Activated CD4-positive, alpha-beta T cell treated with anti-CD3 and anti-CD28 coated beads, Interleukin-2, amount 10 ng/mL, durations not matched to agents 7 days and 5 days (primary cell): Measurements from ENCODE around the gene ADAMTS6. TPM values are rescaled to one million over a fixed set of nuclear protein-coding genes. Genes with fewer than 3 reads are reported as not detected.

ENCODE experiments used
- CTCF ChIA-PET: fragments of 350-600 bp; sonication (Branson Sonifier 250); formaldehyde crosslinking; loops from one replicate; lab custom pipeline; 2021; ENCODE audit warnings: antibody characterized with exemption; lab: Charles Lee
- POLR2A ChIA-PET: fragments of 350-600 bp; sonication (Branson Sonifier 250); formaldehyde crosslinking; loops from one replicate; lab custom pipeline; 2021; ENCODE audit warnings: antibody characterized with exemption; lab: Charles Lee
- DNase-seq: peaks from one replicate; pipeline ENCODE4 v3.0.0-alpha.2; 2020
- H3K27ac Mint-ChIP-seq: one replicate; pipeline ENCODE4 v1.8.0; 2021; ENCODE audit warnings: mild to moderate bottlenecking, moderate library complexity, mixed read lengths
- H3K27me3 Mint-ChIP-seq: one replicate; pipeline ENCODE4 v1.8.0; 2021; ENCODE audit warnings: mixed read lengths
- H3K36me3 Mint-ChIP-seq: one replicate; pipeline ENCODE4 v1.8.0; 2021; ENCODE audit warnings: low read depth, mixed read lengths
- H3K4me1 Mint-ChIP-seq: one replicate; pipeline ENCODE4 v1.8.0; 2021; ENCODE audit warnings: mixed read lengths
- H3K4me3 Mint-ChIP-seq: one replicate; pipeline ENCODE4 v1.8.0; 2021; ENCODE audit warnings: mild to moderate bottlenecking, moderate library complexity, mixed read lengths
- H3K9me3 Mint-ChIP-seq: one replicate; pipeline ENCODE4 v1.8.0; 2021; ENCODE audit warnings: mixed read lengths
- total RNA-seq, 2 experiments: library from RNA; stranded (reverse); gene quantifications; one replicate each; pipeline ENCODE4 v1.2.3, GENCODE V29; 2021

Gene ADAMTS6
- total RNA-seq, 2 experiments from 2014 or later: 2.8 to 2.9 TPM

DNA sequence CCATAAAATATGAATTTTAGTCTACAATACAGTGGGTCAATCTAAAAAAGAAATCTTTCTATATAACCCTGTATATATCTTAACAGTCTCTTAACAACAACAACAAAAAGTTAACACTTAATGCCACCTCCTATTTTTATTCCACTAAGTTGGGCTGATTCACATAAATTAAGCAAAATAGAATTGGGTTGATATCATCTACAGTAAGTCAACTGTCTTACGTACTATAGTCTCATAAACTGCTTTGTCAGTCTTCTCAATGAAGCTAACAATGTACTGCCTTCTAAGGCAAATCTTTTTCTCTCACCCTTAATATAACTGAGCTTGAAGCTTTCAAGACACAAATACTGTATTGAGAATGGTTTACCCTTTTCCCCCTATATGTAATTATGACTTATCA is 185.7 kb downstream of the ADAMTS6 start:
- H3K27ac Mint-ChIP-seq: no peak overlapping the region
- no peaks in the 10 kb centered on the region for H3K9me3 Mint-ChIP-seq
- no peaks in the 10 kb centered on the region for H3K27me3 Mint-ChIP-seq
- H3K4me1 Mint-ChIP-seq: no peaks in the 10 kb centered on the region
- POLR2A ChIA-PET: no interaction called here
- no peaks in the 10 kb centered on the region for H3K36me3 Mint-ChIP-seq
- no peak for DNase-seq
- CTCF ChIA-PET: no interaction called here
- no peak overlapping the region for H3K4me3 Mint-ChIP-seq

DNA sequence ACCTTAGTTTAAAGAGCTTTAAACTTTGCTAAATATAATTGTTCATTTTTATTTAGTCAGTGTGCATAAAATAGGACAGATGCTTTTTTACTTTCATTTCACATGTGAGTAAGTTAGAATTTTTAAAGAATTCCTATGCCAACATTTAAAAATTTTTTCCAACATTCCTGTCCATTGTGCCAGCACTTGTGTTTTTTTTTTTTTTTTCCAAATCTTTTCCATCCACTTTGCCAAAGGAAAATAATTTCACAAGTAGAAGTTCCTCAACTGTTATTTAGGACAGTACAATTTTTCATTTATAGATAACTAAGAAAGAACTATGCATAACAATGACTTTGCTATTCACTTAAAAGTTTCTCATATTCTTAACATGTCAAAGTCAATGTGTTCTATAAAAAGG is 189.5 kb downstream of the ADAMTS6 start:
- H3K4me3 Mint-ChIP-seq: no peak overlapping the region
- ChIA-PET CTCF (no interaction called here), POLR2A (no interaction called here)
- no peaks in the 10 kb centered on the region for H3K4me1 Mint-ChIP-seq
- H3K36me3 Mint-ChIP-seq: no peaks in the 10 kb centered on the region
- H3K27ac Mint-ChIP-seq: no peak overlapping the region
- no peaks in the 10 kb centered on the region for H3K9me3 Mint-ChIP-seq
- H3K27me3 Mint-ChIP-seq: no peaks in the 10 kb centered on the region
- DNase-seq: no peak

DNA sequence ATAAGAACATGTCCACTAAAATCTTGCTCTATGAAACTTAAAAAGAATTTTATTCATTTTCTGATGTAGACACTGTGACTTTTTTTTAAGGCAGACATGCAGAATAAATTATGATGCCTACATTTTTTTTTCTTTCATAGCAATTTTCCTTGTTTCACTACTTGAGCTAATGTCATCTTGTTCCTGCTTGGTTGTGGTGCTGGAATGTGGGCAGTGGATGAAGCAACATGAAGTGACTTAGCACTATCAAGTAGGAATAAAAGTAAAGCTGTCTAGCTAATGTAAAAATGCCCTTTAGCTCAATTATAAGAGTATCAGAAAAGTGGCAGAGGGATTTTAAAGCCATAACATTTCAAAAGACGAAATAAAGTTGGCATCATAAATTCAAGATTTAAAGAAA is 191.0 kb downstream of the ADAMTS6 start:
- no peak overlapping the region for H3K27ac Mint-ChIP-seq
- no peak overlapping the region for H3K4me3 Mint-ChIP-seq
- H3K4me1 Mint-ChIP-seq: no peaks in the 10 kb centered on the region
- ChIA-PET POLR2A (no interaction called here), CTCF (no interaction called here)
- no peaks in the 10 kb centered on the region for H3K9me3 Mint-ChIP-seq
- no peak for DNase-seq
- H3K36me3 Mint-ChIP-seq: no peaks in the 10 kb centered on the region
- no peaks in the 10 kb centered on the region for H3K27me3 Mint-ChIP-seq

DNA sequence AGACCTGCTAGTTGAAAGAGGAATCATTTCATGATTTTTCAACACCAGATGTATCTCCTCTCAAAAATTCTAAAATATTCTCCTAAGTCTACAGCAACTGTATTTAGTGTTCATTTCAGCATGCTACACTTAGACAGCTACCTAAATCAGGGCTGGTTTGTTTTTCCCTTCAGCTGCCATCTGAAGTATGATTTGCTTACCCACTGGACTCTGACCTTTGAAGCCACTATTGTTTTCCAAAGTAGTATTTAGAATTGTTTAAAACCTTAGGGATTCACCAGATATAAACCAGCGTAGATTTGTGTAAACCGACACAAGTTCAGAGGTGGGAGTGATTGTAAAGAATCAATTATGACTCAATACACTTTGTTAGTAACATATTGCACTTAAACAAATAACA is 193.1 kb downstream of the ADAMTS6 start:
- ChIA-PET CTCF (no interaction called here), POLR2A (no interaction called here)
- Mint-ChIP-seq H3K27me3 (no peaks in the 10 kb centered on the region), H3K4me1 (no peaks in the 10 kb centered on the region), H3K27ac (no peak overlapping the region), H3K9me3 (no peaks in the 10 kb centered on the region), H3K36me3 (no peaks in the 10 kb centered on the region), H3K4me3 (no peak overlapping the region)
- DNase-seq: no peak

DNA sequence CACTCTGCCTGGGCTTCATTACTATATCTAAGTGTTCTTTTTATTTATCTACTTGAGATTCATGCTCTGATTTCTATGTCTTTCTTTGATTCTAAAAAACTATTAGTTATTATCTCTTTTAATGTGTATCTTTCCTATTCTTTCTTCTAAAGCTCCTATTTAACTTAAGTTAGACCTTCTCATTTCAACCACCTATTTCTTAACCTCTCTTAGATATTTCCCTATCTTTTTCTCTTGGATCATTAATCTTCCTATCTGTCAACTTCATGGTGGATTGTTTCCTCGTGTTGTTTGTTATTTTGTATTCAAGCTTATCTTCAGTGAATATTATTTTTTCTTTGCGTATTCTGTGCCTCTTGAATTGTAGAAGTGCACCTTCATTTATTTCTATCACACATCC is 202.1 kb downstream of the ADAMTS6 start:
- Mint-ChIP-seq H3K4me3 (no peak overlapping the region), H3K9me3 (no peaks in the 10 kb centered on the region), H3K27ac (no peak overlapping the region), H3K4me1 (no peaks in the 10 kb centered on the region), H3K36me3 (no peaks in the 10 kb centered on the region), H3K27me3 (no peaks in the 10 kb centered on the region)
- ChIA-PET POLR2A (no interaction called here), CTCF (no interaction called here)
- DNase-seq: no peak

DNA sequence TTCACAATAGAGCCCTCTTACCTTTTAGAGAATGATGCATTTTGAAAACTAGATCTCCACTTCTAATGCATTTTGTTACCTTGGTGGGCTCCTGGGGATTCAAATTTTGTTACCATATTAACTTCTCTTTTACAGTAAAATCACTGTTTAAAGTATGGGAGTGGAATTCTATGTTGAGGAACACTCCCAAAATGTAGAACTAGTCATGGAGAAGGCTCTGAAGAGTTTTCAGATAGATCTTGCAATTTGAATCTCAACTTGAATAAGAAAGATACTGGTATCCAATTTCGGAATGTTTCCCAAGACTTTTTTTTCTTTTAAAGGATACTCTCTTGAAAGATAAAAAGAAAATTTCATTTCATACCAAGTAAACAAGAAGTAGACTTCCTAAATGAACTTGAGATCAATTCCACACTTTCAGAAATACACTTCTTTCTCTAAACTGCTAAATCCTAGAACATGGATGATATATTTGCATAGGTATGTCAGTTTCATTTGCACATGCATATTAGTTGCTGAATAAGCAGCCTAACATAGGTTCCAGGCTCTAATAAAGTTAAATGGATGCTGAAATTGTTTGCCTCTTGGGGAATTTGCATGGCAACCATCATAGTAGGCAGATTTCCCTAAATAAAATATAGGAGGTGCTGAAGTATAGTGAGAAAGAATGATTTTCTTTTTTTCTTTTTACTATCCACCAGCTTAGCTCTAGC is 205.4 kb downstream of the ADAMTS6 start:
- Mint-ChIP-seq H3K4me1 (no peaks in the 10 kb centered on the region), H3K27me3 (no peaks in the 10 kb centered on the region), H3K36me3 (no peaks in the 10 kb centered on the region), H3K9me3 (no peaks in the 10 kb centered on the region), H3K27ac (no peak overlapping the region), H3K4me3 (no peak overlapping the region)
- CTCF ChIA-PET: no interaction called here
- POLR2A ChIA-PET: no interaction called here
- DNase-seq: no peak

DNA sequence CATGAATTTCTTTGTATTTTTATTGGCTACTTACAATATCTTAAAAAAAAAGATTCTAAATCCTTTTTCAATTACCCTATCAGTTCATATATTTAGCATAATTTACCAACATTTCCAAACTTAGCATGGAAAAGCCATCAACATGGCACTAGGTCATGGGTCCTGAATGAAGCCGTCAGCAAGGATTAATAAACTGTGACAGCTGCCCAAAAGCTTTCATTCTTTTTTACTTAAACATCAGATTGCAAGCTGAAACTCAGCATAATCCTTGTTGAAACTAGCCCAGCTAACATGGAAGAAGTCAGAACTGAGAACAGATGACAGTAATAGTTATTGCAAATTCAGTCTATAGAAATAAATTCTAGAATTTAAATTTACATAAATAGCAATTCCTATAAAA is 209.8 kb downstream of the ADAMTS6 start:
- ChIA-PET CTCF (interaction anchor here (0.6 to 1.1 kb wide), 2 partner anchors 15 to 1622 kb away, joined by 3 read pairs; no protein-coding TSS in a partner anchor), POLR2A (no interaction called here)
- no peaks in the 10 kb centered on the region for H3K36me3 Mint-ChIP-seq
- H3K27me3 Mint-ChIP-seq: no peaks in the 10 kb centered on the region
- DNase-seq: no peak
- no peak overlapping the region for H3K4me3 Mint-ChIP-seq
- no peaks in the 10 kb centered on the region for H3K4me1 Mint-ChIP-seq
- no peaks in the 10 kb centered on the region for H3K9me3 Mint-ChIP-seq
- no peak overlapping the region for H3K27ac Mint-ChIP-seq

DNA sequence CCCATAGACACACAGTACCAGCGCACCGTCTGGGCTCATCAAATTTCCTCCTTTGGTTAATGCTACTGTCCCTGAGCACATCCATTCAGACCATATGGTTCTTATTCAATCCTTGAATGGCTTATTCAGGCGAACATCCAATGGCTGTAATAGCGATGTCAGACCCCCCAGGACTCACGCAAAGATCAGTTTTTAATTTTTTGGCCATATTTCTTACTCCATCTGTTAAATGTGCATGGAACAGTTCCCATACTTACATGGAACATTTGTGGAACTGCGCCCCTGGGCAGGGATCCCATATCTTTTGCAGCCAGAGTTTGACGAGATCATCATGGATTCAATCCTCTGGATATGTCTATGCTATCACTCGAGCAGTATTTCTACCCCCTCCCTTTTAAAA is 213.2 kb downstream of the ADAMTS6 start:
- no peaks in the 10 kb centered on the region for H3K4me1 Mint-ChIP-seq
- DNase-seq: no peak
- H3K27me3 Mint-ChIP-seq: no peaks in the 10 kb centered on the region
- POLR2A ChIA-PET: no interaction called here
- no peak overlapping the region for H3K4me3 Mint-ChIP-seq
- CTCF ChIA-PET: no interaction called here
- H3K9me3 Mint-ChIP-seq: no peaks in the 10 kb centered on the region
- no peak overlapping the region for H3K27ac Mint-ChIP-seq
- H3K36me3 Mint-ChIP-seq: no peaks in the 10 kb centered on the region

DNA sequence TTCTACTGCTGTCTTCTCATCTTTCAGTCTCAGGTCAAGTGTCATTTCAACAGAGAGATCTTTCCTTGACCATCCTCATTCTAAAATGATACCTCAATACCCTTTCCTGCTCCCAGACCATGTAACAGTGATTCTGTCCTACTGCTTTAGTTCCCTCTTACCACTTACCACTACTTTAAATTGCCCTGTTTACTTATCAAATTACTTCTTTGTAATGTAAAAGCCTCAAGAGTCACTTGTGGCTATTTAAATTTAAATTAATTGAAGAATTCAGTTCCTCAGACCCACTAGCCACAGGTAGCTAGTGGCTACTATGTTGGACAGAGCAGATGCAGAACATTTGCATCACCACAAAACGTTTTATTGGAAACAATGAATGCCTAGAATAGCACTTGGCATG is 217.3 kb downstream of the ADAMTS6 start:
- Mint-ChIP-seq H3K36me3 (no peaks in the 10 kb centered on the region), H3K27ac (no peak overlapping the region), H3K4me1 (no peaks in the 10 kb centered on the region), H3K4me3 (no peak overlapping the region), H3K9me3 (no peaks in the 10 kb centered on the region), H3K27me3 (no peaks in the 10 kb centered on the region)
- no peak for DNase-seq
- POLR2A ChIA-PET: no interaction called here
- CTCF ChIA-PET: no interaction called here

DNA sequence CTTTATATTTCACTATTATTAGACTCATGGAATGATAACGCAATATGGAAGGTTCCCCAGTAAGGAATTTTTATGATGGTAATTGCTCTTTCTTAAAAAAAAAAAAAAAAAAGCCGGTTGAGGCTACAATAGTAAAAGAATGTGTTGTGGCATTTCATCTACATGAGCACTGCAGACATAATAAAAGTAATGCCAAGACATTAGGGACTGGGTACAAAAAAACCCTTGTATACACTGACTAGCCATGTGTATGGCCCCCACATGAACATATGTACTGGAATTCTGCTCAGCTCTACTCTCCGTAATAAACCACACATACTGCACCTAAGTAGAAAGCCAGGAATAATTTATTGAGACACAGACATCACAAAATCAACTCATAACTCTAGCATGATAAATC is 218.4 kb downstream of the ADAMTS6 start:
- DNase-seq: no peak
- Mint-ChIP-seq H3K27me3 (no peaks in the 10 kb centered on the region), H3K4me1 (no peaks in the 10 kb centered on the region), H3K4me3 (no peak overlapping the region), H3K36me3 (no peaks in the 10 kb centered on the region), H3K9me3 (no peaks in the 10 kb centered on the region), H3K27ac (no peak overlapping the region)
- ChIA-PET CTCF (interaction anchor here (1.7 kb wide), 1 partner anchor 11 kb away, joined by 6 read pairs; no protein-coding TSS in a partner anchor), POLR2A (no interaction called here)

DNA sequence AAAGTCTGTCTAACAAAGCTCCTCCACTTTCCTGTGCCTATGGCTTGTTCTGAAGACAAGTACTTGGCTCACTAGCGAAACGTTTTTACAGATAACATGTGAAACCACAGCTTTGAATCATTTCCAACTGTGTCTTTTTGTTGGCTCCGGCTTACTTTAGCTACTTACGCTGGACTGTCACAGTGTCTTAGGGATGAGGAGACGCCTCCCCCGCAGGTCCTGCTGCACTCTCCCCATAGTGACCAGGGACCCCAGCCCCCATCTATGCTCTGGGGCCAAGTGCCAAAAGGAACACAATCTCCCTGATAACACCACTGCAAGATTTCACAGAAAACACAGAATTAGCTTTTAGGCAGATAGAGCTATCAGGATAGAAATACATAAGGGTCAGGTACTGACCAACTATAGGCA is 219.1 kb downstream of the ADAMTS6 start:
- Mint-ChIP-seq H3K4me3 (no peak overlapping the region), H3K27ac (no peak overlapping the region), H3K36me3 (no peaks in the 10 kb centered on the region), H3K9me3 (no peaks in the 10 kb centered on the region), H3K4me1 (no peaks in the 10 kb centered on the region), H3K27me3 (no peaks in the 10 kb centered on the region)
- DNase-seq: no peak
- CTCF ChIA-PET: interaction anchor here (1.7 kb wide), 1 partner anchor 10 kb away, joined by 6 read pairs; no protein-coding TSS in a partner anchor
- POLR2A ChIA-PET: no interaction called here

DNA sequence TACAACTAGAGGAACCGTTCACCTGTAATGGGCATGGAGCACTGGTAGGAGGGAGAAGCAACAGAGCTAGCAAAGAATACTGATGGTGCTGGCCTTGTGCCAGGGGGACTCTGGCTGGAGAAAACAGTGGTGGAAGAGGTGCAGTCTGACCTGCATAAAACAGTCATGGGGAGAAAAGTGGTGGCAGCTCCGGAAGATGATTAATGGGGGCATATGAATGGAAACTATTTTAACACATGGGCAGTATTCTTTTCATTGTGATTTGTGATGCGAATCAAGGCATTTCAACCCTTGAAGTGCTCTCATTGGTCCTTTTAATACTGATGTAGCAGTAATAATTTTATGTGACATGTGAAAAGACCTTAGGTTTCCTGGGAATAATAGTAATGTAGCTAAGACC is 219.6 kb downstream of the ADAMTS6 start:
- H3K4me3 Mint-ChIP-seq: no peak overlapping the region
- DNase-seq: no peak
- CTCF ChIA-PET: interaction anchor here (1.7 kb wide), 1 partner anchor 10 kb away, joined by 6 read pairs; no protein-coding TSS in a partner anchor
- no peaks in the 10 kb centered on the region for H3K27me3 Mint-ChIP-seq
- POLR2A ChIA-PET: no interaction called here
- H3K4me1 Mint-ChIP-seq: no peaks in the 10 kb centered on the region
- no peaks in the 10 kb centered on the region for H3K9me3 Mint-ChIP-seq
- H3K27ac Mint-ChIP-seq: no peak overlapping the region
- no peaks in the 10 kb centered on the region for H3K36me3 Mint-ChIP-seq

DNA sequence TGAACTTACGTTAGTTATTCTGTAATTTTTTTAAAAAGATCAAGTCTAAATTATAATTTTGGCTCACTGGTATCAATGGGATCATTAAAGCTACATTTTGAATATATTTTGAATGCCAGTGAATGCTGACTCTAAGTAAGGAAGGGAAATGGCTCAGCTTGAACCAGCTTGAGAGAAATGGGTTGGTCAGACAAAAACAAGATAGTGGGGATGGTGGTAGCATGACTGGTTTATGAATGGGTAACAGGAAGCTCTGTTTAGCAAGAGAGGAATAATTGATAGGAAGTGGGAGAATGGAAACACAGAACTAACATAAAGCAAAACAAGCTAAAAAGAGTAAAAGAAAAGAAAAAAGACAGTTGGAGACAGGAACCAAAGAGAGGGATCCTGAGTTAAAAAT is 220.2 kb downstream of the ADAMTS6 start:
- H3K4me3 Mint-ChIP-seq: no peak overlapping the region

DNA sequence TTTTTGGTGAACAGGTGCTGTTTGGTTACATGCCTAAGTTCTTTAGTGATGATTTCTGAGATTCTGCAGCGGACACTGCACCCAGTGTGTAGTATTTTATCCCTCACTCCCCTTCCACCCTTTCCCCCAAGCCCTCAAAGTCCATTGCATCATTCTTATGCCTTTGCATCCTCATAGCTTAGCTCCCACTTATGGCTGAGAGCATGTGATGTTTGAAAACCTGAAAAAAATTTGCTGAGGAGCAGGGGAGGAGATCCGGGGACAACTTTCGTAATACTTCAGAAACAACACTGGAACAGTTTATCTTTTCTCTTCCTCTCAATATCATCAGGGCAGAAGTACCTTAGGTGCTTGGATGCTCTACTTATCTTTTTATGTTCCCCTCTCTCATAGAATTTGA is 226.4 kb downstream of the ADAMTS6 start:
- Mint-ChIP-seq H3K4me1 (no peaks in the 10 kb centered on the region), H3K36me3 (no peaks in the 10 kb centered on the region), H3K9me3 (no peaks in the 10 kb centered on the region), H3K27ac (no peak overlapping the region), H3K4me3 (no peak overlapping the region), H3K27me3 (no peaks in the 10 kb centered on the region)
- ChIA-PET POLR2A (no interaction called here), CTCF (no interaction called here)
- no peak for DNase-seq

More for the DNA sequence above, 220.2 kb downstream of the ADAMTS6 start:
- POLR2A ChIA-PET: no interaction called here
- Mint-ChIP-seq H3K27ac (no peak overlapping the region), H3K4me1 (no peaks in the 10 kb centered on the region), H3K27me3 (no peaks in the 10 kb centered on the region), H3K9me3 (no peaks in the 10 kb centered on the region), H3K36me3 (no peaks in the 10 kb centered on the region)
- CTCF ChIA-PET: interaction anchor here (0.7 to 1.7 kb wide), 2 partner anchors 9 to 151 kb away, joined by 4 to 6 read pairs; no protein-coding TSS in a partner anchor
- DNase-seq: no peak
